Calu3 (cell line): ENCODE measurements around the gene HSPD1. TPM values are rescaled to one million over a fixed set of nuclear protein-coding genes. Genes with fewer than 3 reads are reported as not detected.

ENCODE experiments used
- BruUV-seq: library from RNA; stranded (reverse); fragments of 400-500 nt; replicated peaks from 2 replicates; lab custom pipeline; 2021; lab: Mats Ljungman, UMichigan
- CTCF ChIA-PET: fragments of 300-600 bp; sonication (Branson Sonifier 250); formaldehyde crosslinking; loops from one replicate; lab custom pipeline; 2022; ENCODE audit warnings: antibody characterized with exemption; lab: Charles Lee
- DNase-seq: peaks from one replicate; pipeline ENCODE4 v3.0.0; 2022
- H3K27ac Mint-ChIP-seq: one replicate; pipeline ENCODE4 v1.8.0; 2022; ENCODE audit warnings: mixed read lengths; ENCODE audit not compliant: unreplicated experiment
- H3K27me3 Mint-ChIP-seq: one replicate; pipeline ENCODE4 v1.8.0; 2022; ENCODE audit warnings: mixed read lengths; ENCODE audit not compliant: unreplicated experiment
- H3K36me3 Mint-ChIP-seq: one replicate; pipeline ENCODE4 v1.8.0; 2022; ENCODE audit warnings: mild to moderate bottlenecking, moderate library complexity, mixed read lengths; ENCODE audit not compliant: insufficient read depth, unreplicated experiment
- H3K4me1 Mint-ChIP-seq: one replicate; pipeline ENCODE4 v1.8.0; 2022; ENCODE audit warnings: mild to moderate bottlenecking, low read depth, mixed read lengths; ENCODE audit not compliant: unreplicated experiment
- H3K4me3 Mint-ChIP-seq: one replicate; pipeline ENCODE4 v1.8.0; 2022; ENCODE audit warnings: mild to moderate bottlenecking, low read depth, moderate library complexity, mixed read lengths; ENCODE audit not compliant: unreplicated experiment
- H3K9me3 Mint-ChIP-seq: one replicate; pipeline ENCODE4 v1.8.0; 2022; ENCODE audit warnings: low read depth, mixed read lengths; ENCODE audit not compliant: unreplicated experiment
- CTCF ChIP-seq: fragments of 200-600 bp; IDR thresholded peaks from one replicate; pipeline ENCODE4 v1.8.0; 2022; ENCODE audit warnings: antibody characterized with exemption; ENCODE audit not compliant: unreplicated experiment
- intact Hi-C: fragments of 100-400 bp; cut with micrococcal nuclease; formaldehyde crosslinking; loops from one replicate; pipeline ENCODE4 v1.10.0; 2022; ENCODE audit not compliant: unreplicated experiment
- total RNA-seq: library from RNA; stranded (reverse); gene quantifications from 2 replicates; pipeline ENCODE4 v1.2.3, GENCODE V29; 2022

The HSPD1 gene
- total RNA-seq, 1 experiment from 2014 or later, result 757 TPM

GRCh38 chr2:197502201-197502600 is 2.6 kb upstream of the HSPD1 start:
- H3K4me3 Mint-ChIP-seq, result peak overlapping the region; percentile 84
- no peak for TF ChIP-seq CTCF
- intact Hi-C loops, result no loop called here
- no peaks in the 10 kb centered on the region for H3K9me3 Mint-ChIP-seq
- no peaks in the 10 kb centered on the region for H3K27me3 Mint-ChIP-seq
- H3K27ac Mint-ChIP-seq, result peak overlapping the region; percentile 95
- peaks cover 15% of the 10 kb centered on the region for H3K4me1 Mint-ChIP-seq
- H3K36me3 Mint-ChIP-seq, result peaks cover 79% of the 10 kb centered on the region
- DNase-seq, result no peak
- BruUV-seq, result no TSS peak
- CTCF ChIA-PET, result no interaction called here

GRCh38 chr2:197500503-197501131 is 977 bp upstream of the HSPD1 start:
- Mint-ChIP-seq H3K27me3 (no peaks in the 10 kb centered on the region), H3K4me3 (peak overlapping the region; percentile 84), H3K27ac (peak overlapping the region; percentile 95), H3K4me1 (peaks cover 15% of the 10 kb centered on the region), H3K9me3 (no peaks in the 10 kb centered on the region), H3K36me3 (peaks cover 95% of the 10 kb centered on the region)
- DNase-seq, result no peak
- CTCF ChIA-PET, result interaction anchor here (0.8 to 1.3 kb wide), 4 partner anchors 12 to 282 kb away, joined by 3 to 12 read pairs (median 3); partner anchors contain the start of gene MARS2
- no peak for TF ChIP-seq CTCF
- BruUV-seq, result TSS peak; percentile 53
- intact Hi-C loops, result loop anchor here (1.0 kb wide), 1 partner anchor 279 kb away; no protein-coding TSS in a partner anchor

GRCh38 chr2:197498937-197499593 is 575 bp downstream of the HSPD1 start:
- peak overlapping the region; percentile 95 for H3K27ac Mint-ChIP-seq
- TF ChIP-seq CTCF, result no peak
- peak; percentile 36 for DNase-seq
- intact Hi-C loops, result loop anchor here (5.0 kb wide), 1 partner anchor 208 kb away; the partner anchor contains the start of gene MARS2
- CTCF ChIA-PET, result interaction anchor here (0.8 to 1.2 kb wide), 3 partner anchors 17 to 64 kb away, joined by 3 to 8 read pairs (median 7); partner anchors contain the start of genes COQ10B, MOB4 and SF3B1
- H3K36me3 Mint-ChIP-seq, result peaks cover 100% of the 10 kb centered on the region
- H3K9me3 Mint-ChIP-seq, result no peaks in the 10 kb centered on the region
- H3K27me3 Mint-ChIP-seq, result no peaks in the 10 kb centered on the region
- H3K4me1 Mint-ChIP-seq, result peaks cover 18% of the 10 kb centered on the region
- BruUV-seq, result no TSS peak
- peak overlapping the region; percentile 84 for H3K4me3 Mint-ChIP-seq

GRCh38 chr2:197498235-197498936 is 1.3 kb downstream of the HSPD1 start:
- H3K27ac Mint-ChIP-seq, result peak overlapping the region; percentile 95
- peaks cover 100% of the 10 kb centered on the region for H3K36me3 Mint-ChIP-seq
- peak overlapping the region; percentile 84 for H3K4me3 Mint-ChIP-seq
- no peak for DNase-seq
- BruUV-seq, result TSS peak; percentile 38
- CTCF ChIA-PET, result no interaction called here
- H3K27me3 Mint-ChIP-seq, result no peaks in the 10 kb centered on the region
- no peaks in the 10 kb centered on the region for H3K9me3 Mint-ChIP-seq
- peaks cover 16% of the 10 kb centered on the region for H3K4me1 Mint-ChIP-seq
- intact Hi-C loops, result loop anchor here (5.0 kb wide), 1 partner anchor 209 kb away; the partner anchor contains the start of gene MARS2
- TF ChIP-seq CTCF, result no peak
